Muscle layer of duodenum (tissue), 2 donors: ENCODE results near the gene MRPL12.

Experiments used
- H3K27ac ChIP-seq: one replicate; pipeline ENCODE4 v1.7.0; 2013; ENCODE audit warnings: mild to moderate bottlenecking, low read length
- H3K27me3 ChIP-seq: one replicate; pipeline ENCODE4 v1.7.0; 2013; ENCODE audit warnings: low read depth, mild to moderate bottlenecking, control low read depth, low read length
- H3K36me3 ChIP-seq, 2 donors: one replicate each; pipeline ENCODE4 v1.7.0; 2013; ENCODE audit warnings: low read length in 2 of 2, control low read depth in 1 of 2, mild to moderate bottlenecking in 1 of 2; ENCODE audit not compliant: insufficient read depth in 2 of 2, control insufficient read depth in 1 of 2
- H3K4me1 ChIP-seq, 2 donors: one replicate each; pipeline ENCODE4 v1.7.0; 2013; ENCODE audit warnings: low read length in 2 of 2, mild to moderate bottlenecking in 2 of 2, control low read depth in 1 of 2, moderate library complexity in 1 of 2; ENCODE audit not compliant: insufficient read depth in 2 of 2, control insufficient read depth in 1 of 2
- H3K4me3 ChIP-seq, 2 donors: one replicate each; pipeline ENCODE4 v1.7.0; 2013; ENCODE audit warnings: low read length in 2 of 2, low read depth in 1 of 2, mild to moderate bottlenecking in 1 of 2
- H3K9me3 ChIP-seq, 2 donors: one replicate each; pipeline ENCODE4 v1.7.0; 2013; ENCODE audit warnings: low read length in 2 of 2, control low read depth in 1 of 2, mild to moderate bottlenecking in 1 of 2; ENCODE audit not compliant: control insufficient read depth in 1 of 2
- donor health status: healthy.

Gene MRPL12

DNA sequence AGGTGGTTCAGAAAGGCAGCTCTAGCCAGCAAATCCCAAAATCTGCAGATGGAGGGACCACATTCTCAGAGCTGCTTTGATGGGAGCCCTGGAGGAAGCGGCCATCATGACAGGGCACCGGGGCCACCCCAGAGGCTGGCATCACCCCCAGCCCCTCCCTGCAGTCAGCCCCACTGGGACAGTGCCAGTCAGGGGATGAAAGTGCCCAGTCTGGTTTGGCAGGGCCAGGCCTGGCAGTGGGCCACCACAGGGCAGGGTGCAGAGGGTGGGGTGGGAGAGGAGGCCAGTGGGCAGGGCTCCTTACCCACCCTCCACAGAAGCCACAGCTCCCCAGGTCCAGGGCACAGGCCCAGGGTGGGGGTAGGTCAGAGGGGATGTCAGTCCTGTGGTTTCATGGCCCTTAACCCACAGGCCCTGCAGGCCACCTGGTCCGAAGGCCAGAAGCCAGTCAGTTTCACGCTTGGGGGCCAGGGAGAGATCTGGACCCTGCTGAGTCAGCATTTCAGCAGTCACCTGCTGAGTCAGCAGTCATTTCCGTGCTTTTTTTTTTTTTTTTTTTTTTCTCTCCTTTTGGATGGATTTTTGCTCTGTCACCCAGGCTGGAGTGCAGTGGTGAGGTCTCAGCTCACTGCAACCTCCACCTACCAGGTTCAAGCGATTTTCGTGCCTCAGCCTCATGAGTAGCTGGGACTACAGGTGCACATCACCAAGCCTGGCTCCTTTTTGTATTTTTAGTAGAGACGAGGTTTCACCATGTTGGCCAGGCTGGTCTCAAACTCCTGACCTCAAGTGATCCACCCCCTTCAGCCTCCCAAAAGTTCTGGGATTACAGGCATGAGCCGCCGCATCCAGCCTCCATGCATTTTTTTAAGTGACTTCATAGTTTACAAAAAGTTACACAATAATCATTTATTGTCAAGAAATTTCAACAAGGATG is 19.3 kb downstream of the MRPL12 start:
- Histone ChIP-seq H3K4me1 (no peaks in the 10 kb centered on the region), H3K9me3 (no peaks in the 10 kb centered on the region), H3K27ac (no peak overlapping the region), H3K27me3 (no peaks in the 10 kb centered on the region), H3K36me3 (no peaks in the 10 kb centered on the region), H3K4me3 (no peak overlapping the region)

GRCh38 chr17:81723651-81724209 is 20.6 kb downstream of the MRPL12 start:
- Histone ChIP-seq H3K9me3 (no peaks in the 10 kb centered on the region), H3K4me3 (no peak overlapping the region), H3K36me3 (no peaks in the 10 kb centered on the region), H3K27me3 (no peaks in the 10 kb centered on the region), H3K4me1 (no peaks in the 10 kb centered on the region), H3K27ac (no peak overlapping the region)

- Histone ChIP-seq H3K36me3 (no peaks in the 10 kb centered on the region), H3K4me3 (no peak overlapping the region), H3K4me1 (no peaks in the 10 kb centered on the region), H3K27me3 (no peaks in the 10 kb centered on the region), H3K27ac (no peak overlapping the region), H3K9me3 (no peaks in the 10 kb centered on the region)
Observed at GRCh38 chr17:81725439-81725838, 22.3 kb downstream of the MRPL12 start.

DNA sequence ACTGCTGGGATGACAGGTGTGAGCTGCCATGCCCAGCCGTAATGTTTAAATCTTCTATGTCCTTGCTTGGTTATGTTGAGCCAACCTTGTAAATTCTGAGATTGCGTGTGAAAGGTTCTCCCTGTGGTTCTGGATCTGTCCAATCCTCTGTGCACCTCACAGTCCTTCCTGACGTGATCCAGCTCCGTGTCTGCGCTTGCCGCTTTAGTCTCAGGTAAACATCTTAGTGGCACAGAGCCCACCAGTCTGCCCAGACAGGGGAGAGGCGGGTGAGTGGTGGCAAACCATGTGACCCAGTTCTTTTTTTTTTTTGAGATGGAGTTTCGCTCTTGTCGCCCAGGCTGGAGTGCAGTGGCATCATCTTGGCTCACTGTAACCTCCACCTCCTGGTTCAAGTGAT is 22.8 kb downstream of the MRPL12 start:
- no peaks in the 10 kb centered on the region for H3K9me3 ChIP-seq
- H3K4me3 ChIP-seq = no peak overlapping the region
- no peak overlapping the region for H3K27ac ChIP-seq
- no peaks in the 10 kb centered on the region for H3K4me1 ChIP-seq
- no peaks in the 10 kb centered on the region for H3K36me3 ChIP-seq
- no peaks in the 10 kb centered on the region for H3K27me3 ChIP-seq

DNA sequence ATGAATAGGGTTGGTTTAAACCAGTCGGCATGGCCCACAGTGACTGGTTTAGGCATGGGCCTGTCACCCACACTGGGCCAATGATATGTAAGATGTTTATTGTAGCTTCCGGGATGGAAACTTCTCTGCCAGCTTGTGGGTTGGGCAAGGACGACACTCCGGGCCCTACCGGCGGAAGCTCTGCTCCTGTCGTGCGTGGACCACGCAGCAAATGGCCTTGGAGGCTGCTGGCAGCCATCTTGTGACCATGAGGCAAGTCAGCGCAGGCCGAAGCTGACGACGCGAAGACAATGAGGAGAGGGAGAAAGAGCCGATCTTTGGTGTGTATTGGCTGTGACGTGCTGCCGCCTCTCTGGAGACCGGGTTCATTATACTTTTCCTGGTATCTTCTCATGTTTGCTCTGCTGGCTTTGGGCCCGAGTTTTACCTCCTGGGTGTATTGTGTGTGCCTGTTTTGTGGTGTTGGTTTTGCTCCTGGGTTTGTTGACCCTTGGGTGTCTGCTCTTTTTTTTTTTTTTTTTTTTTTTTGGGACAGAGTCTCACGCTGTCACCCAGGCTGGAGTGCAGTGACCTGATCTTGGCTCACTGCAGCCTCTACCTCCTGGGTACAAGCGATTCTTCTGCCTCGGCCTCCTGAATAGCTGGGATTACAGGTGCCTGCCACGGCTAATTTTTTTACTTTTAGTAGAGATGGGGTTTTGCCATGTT is 24.3 kb downstream of the MRPL12 start:
- no peaks in the 10 kb centered on the region for H3K27me3 ChIP-seq
- no peaks in the 10 kb centered on the region for H3K9me3 ChIP-seq
- H3K36me3 ChIP-seq = no peaks in the 10 kb centered on the region
- no peak overlapping the region for H3K4me3 ChIP-seq
- no peaks in the 10 kb centered on the region for H3K4me1 ChIP-seq
- H3K27ac ChIP-seq = no peak overlapping the region

DNA sequence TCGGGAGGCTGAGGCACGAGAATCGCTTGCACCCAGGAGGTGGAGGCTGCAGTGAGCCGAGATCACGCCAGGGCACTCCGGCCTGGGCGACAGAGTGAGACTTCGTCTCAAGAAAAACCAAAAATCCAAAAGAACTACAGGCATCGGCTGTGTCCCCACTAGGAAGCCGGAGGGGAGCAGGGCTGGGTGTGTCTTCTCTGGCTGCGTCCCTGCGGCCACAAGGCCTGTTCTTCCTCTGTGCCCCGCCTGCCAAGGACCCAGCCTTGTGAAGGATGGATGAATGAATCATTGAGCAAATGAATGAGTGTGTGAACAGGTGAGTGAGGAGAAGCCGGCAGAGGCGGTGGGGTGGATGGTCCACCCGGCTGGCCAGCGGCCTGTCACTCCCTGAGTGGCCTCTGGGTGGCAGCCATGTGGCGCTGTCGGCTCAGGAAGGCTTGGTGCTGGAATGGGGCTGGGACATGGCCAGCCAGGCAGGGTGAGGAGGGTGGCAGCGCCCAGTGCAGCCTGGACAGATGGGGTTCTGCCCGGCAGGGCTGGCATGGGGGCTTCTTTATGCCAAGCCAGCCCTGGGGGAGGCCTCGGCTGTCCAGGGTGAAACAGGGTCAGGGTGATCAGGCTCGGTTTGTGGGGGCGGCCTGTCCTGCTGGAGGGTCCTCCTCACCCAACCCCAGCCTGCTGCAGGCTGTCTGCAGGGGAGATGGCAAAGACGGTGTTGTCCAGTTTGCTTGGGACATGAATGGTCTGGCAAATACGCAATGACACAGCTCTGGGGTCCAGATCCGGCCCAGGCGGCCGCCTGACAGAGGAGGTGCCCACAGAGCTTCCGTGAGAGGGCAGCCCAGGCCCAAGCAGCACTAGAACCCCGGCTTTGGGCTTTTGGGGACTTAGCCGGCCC is 30.6 kb downstream of the MRPL12 start:
- H3K4me1 ChIP-seq = peaks cover 0 to 5% of the 10 kb centered on the region in 2 donors
- H3K4me3 ChIP-seq = no peak overlapping the region
- no peaks in the 10 kb centered on the region for H3K36me3 ChIP-seq
- H3K27ac ChIP-seq = no peak overlapping the region
- H3K27me3 ChIP-seq = no peaks in the 10 kb centered on the region
- H3K9me3 ChIP-seq = no peaks in the 10 kb centered on the region

DNA sequence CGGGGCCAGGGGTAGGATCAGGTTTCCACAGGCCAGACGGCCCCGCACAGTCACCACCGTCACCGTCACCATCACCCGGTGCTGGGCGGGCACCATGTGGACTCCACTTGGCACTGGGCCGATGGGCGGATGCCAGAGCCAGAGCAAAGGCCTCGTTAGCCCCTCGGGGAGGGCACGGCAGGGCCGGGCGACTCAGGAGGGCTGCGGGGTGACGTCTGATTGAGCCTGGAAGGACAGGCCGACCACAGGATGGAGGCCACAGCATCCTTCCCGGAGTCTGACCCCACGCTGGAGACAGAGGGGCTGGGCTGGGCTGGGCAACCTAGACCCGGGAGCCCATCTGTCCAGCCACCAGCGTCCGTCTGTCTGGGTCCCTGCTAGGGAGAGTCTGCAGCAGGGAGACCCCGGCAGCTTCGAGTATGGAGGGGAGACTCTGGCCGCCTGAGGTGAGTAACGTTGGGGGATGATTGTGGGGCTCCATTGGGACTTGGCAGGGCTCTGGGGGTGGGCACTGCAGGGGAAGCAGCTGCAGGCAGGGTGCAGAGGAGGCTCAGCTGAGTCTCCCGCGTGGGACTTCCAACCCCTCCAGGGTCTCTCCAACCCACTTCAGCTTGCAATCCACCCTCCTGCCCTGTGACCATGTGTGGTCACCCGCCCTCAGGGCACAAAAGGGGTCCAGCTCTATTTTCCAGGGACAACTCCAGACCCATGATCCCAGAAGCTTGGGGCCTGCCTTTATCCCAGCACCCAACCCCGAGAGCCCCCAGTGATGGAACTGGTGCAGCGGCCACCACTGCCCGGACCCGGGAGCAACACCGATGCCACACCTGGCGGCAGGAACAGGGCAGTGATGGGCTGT is 31.5 kb downstream of the MRPL12 start:
- Histone ChIP-seq H3K4me1 (peaks cover 0 to 5% of the 10 kb centered on the region in 2 donors), H3K27ac (no peak overlapping the region), H3K36me3 (no peaks in the 10 kb centered on the region), H3K27me3 (no peaks in the 10 kb centered on the region), H3K4me3 (no peak overlapping the region), H3K9me3 (no peaks in the 10 kb centered on the region)

GRCh38 chr17:81735264-81736102 is 32.3 kb downstream of the MRPL12 start:
- H3K27me3 ChIP-seq = no peaks in the 10 kb centered on the region
- peak overlapping the region; percentile 8 to 39 for H3K4me3 ChIP-seq
- no peak overlapping the region for H3K27ac ChIP-seq

DNA sequence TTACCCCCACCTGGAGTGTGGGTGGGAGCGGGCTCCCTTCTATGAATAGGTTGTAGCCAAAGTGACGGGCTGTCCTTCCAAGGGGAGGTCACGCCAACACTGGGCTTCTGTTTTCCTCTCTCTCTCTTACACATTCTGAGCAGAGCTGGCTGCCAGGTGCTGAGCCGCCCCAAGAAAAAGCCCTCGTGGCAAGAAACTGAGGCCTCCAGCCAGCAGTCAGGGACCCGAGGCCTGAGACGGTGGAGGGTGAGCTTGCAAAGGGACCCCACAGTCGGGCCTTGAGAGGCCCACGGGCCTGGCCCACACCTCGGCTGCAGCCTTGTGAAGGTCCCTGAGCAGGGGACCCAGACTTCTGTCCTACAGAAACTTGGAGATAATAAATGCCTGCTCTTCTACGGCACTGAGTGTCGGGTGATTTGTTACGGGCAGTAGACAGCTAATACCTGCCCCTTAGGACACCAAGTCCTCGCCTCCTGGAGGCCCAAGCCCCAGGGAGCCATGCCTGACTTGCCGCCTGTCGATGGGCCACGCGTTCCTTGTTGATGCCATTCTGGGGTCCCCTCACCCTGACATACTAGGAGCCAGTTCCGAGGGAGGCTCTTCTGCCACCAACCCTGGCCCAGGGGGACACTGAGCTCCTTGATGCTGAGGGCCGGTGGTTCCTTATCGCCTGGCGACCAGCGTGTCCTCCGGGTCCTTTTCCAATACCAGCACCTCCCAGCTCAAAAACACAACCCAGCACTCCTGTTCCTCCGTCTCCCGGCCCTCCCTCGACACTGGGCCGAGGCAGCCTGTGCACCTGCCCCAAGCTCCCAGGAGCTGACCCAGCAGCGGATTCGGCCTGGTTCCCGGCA is 35.0 kb downstream of the MRPL12 start:
- peaks cover 0 to 5% of the 10 kb centered on the region in 2 donors for H3K4me1 ChIP-seq
- no peak overlapping the region for H3K4me3 ChIP-seq
- H3K36me3 ChIP-seq = no peaks in the 10 kb centered on the region
- no peak overlapping the region for H3K27ac ChIP-seq
- H3K27me3 ChIP-seq = no peaks in the 10 kb centered on the region
- H3K9me3 ChIP-seq = no peaks in the 10 kb centered on the region

More at GRCh38 chr17:81735264-81736102, 32.3 kb downstream of the MRPL12 start:
- no peaks in the 10 kb centered on the region for H3K36me3 ChIP-seq
- H3K9me3 ChIP-seq = no peaks in the 10 kb centered on the region
- peaks cover 0 to 5% of the 10 kb centered on the region in 2 donors for H3K4me1 ChIP-seq
